Neutrophil (primary cell): ENCODE results near the gene TENM4.

Experiments
- H3K27ac ChIP-seq: fragments of 200-600 bp; sonication (generic); 2 replicates; pipeline ENCODE4 v1.5.1; 2016; ENCODE audit warnings: mild to moderate bottlenecking, moderate library complexity
- H3K27me3 ChIP-seq: fragments of 200-600 bp; sonication (generic); 2 replicates; pipeline ENCODE4 v1.6.0; 2016; ENCODE audit warnings: mild to moderate bottlenecking
- H3K36me3 ChIP-seq: fragments of 200-600 bp; sonication (generic); 2 replicates; pipeline ENCODE4 v1.5.1; 2017
- H3K4me1 ChIP-seq, 2 experiments: fragments of 200-600 bp in 1 of 2; sonication (generic) in 1 of 2; 1 replicate in 1 of 2; 2 replicates in 1 of 2; pipeline versions ENCODE4 v1.5.1 to v1.6.1; 2013 to 2016; ENCODE audit warnings: low read depth in 1 of 2, low read length in 1 of 2, mild to moderate bottlenecking in 1 of 2, moderate library complexity in 1 of 2; ENCODE audit not compliant: control insufficient read depth in 1 of 2, insufficient read depth in 1 of 2
- H3K4me3 ChIP-seq, 2 experiments: fragments of 200-600 bp in 1 of 2; sonication (generic) in 1 of 2; 1 replicate in 1 of 2; 2 replicates in 1 of 2; pipeline ENCODE4 v1.5.1; 2013 to 2016; ENCODE audit warnings: low read depth in 1 of 2, low read length in 1 of 2, mild to moderate bottlenecking in 1 of 2, moderate library complexity in 1 of 2
- H3K9me3 ChIP-seq: fragments of 200-600 bp; sonication (generic); 2 replicates; pipeline ENCODE4 v1.5.1; 2016
- CTCF ChIP-seq: fragments of 200-600 bp; sonication (generic); IDR thresholded peaks from 2 replicates; pipeline ENCODE4 v1.5.1; 2016; ENCODE audit warnings: antibody characterized with exemption

TENM4 gene

GRCh38 chr11:79139900-79140299, 300.9 kb downstream of the TENM4 start:
- Histone ChIP-seq H3K9me3 (no peaks in the 10 kb centered on the region), H3K4me1 (no peaks in the 10 kb centered on the region), H3K27me3 (no peaks in the 10 kb centered on the region), H3K36me3 (no peaks in the 10 kb centered on the region), H3K4me3 (no peak overlapping the region), H3K27ac (no peak overlapping the region)
- no peak for TF ChIP-seq CTCF

GRCh38 chr11:79129702-79130101, 311.1 kb downstream of the TENM4 start:
- H3K27ac ChIP-seq = no peak overlapping the region
- H3K9me3 ChIP-seq = no peaks in the 10 kb centered on the region
- H3K4me1 ChIP-seq = no peaks in the 10 kb centered on the region
- no peak overlapping the region for H3K4me3 ChIP-seq
- H3K36me3 ChIP-seq = no peaks in the 10 kb centered on the region
- TF ChIP-seq CTCF = no peak
- H3K27me3 ChIP-seq = no peaks in the 10 kb centered on the region

- Histone ChIP-seq H3K9me3 (no peaks in the 10 kb centered on the region), H3K27me3 (no peaks in the 10 kb centered on the region), H3K4me3 (no peak overlapping the region), H3K36me3 (no peaks in the 10 kb centered on the region), H3K27ac (no peak overlapping the region), H3K4me1 (no peaks in the 10 kb centered on the region)
- TF ChIP-seq CTCF = no peak
These were observed 312.5 kb downstream of the TENM4 start for GRCh38 chr11:79128291-79128690.

- no peaks in the 10 kb centered on the region for H3K36me3 ChIP-seq
- H3K4me1 ChIP-seq = no peaks in the 10 kb centered on the region
- no peak for TF ChIP-seq CTCF
- H3K4me3 ChIP-seq = no peak overlapping the region
- no peak overlapping the region for H3K27ac ChIP-seq
- H3K27me3 ChIP-seq = no peaks in the 10 kb centered on the region
- H3K9me3 ChIP-seq = no peaks in the 10 kb centered on the region
These were observed 318.1 kb downstream of the TENM4 start for GRCh38 chr11:79122759-79123158.

- H3K4me1 ChIP-seq = no peaks in the 10 kb centered on the region
- no peaks in the 10 kb centered on the region for H3K27me3 ChIP-seq
- no peak for TF ChIP-seq CTCF
These were observed 319.5 kb downstream of the TENM4 start for GRCh38 chr11:79121351-79121750.

More at GRCh38 chr11:79121351-79121750, 319.5 kb downstream of the TENM4 start:
- Histone ChIP-seq H3K4me3 (no peak overlapping the region), H3K36me3 (no peaks in the 10 kb centered on the region), H3K27ac (no peak overlapping the region), H3K9me3 (no peaks in the 10 kb centered on the region)
